HepG2 (cell line): ENCODE results near the gene TBCE. TPM values are rescaled to one million over a fixed set of nuclear protein-coding genes. Genes with fewer than 3 reads are reported as not detected.
A peak's percentile ranks its signal among the peaks of the same experiment; 100 is the strongest.

Experiments used
- ATRX ChIP-seq: sonication (generic); formaldehyde crosslinking; IDR thresholded peaks from 2 replicates; pipeline ENCODE4 v1.4.0; 2020; ENCODE audit warnings: missing genetic modification reagents, borderline replicate concordance
- ELF4 ChIP-seq: sonication (generic); formaldehyde crosslinking; IDR thresholded peaks from 2 replicates; pipeline ENCODE4 v1.5.0; 2020; ENCODE audit warnings: missing genetic modification reagents, mild to moderate bottlenecking, moderate library complexity, borderline replicate concordance
- MEIS2 ChIP-seq: sonication (generic); formaldehyde crosslinking; IDR thresholded peaks from 2 replicates; pipeline ENCODE4 v1.9.0; 2021; ENCODE audit warnings: mild to moderate bottlenecking, missing genetic modification reagents
- PHF20 ChIP-seq: sonication (generic); formaldehyde crosslinking; IDR thresholded peaks from 2 replicates; pipeline ENCODE4 v1.5.0; 2020; ENCODE audit warnings: mild to moderate bottlenecking, missing genetic modification reagents
- PLRG1 ChIP-seq: fragments of 450-650 bp; conservative IDR thresholded peaks from 2 replicates; pipeline ENCODE4 v1.6.1; 2016
- RAD51 ChIP-seq: fragments of 450-650 bp; IDR thresholded peaks from 2 replicates; pipeline ENCODE4 v1.6.1; 2016; ENCODE audit warnings: borderline replicate concordance
- SPEN ChIP-seq: sonication (generic); formaldehyde crosslinking; IDR thresholded peaks from 2 replicates; pipeline ENCODE4 v1.5.1; 2020; ENCODE audit warnings: low read depth, mild to moderate bottlenecking, missing genetic modification reagents
- SRSF4 ChIP-seq: fragments of 200-400 bp; formaldehyde crosslinking; IDR thresholded peaks from one replicate; pipeline ENCODE4 v1.6.1; 2018; ENCODE audit warnings: mild to moderate bottlenecking, low read depth, low read length, moderate library complexity; ENCODE audit not compliant: poor library complexity, severe bottlenecking
- TCF7 ChIP-seq: sonication (generic); IDR thresholded peaks from 2 replicates; pipeline ENCODE4 v1.6.1; 2016; ENCODE audit warnings: antibody characterized with exemption, low read depth
- THAP7 ChIP-seq: sonication (generic); formaldehyde crosslinking; IDR thresholded peaks from 2 replicates; pipeline ENCODE4 v1.8.1; 2023; ENCODE audit warnings: mild to moderate bottlenecking, missing genetic modification reagents
- ZBTB38 ChIP-seq: sonication (generic); formaldehyde crosslinking; IDR thresholded peaks from 2 replicates; pipeline ENCODE4 v1.5.1; 2020; ENCODE audit warnings: mild to moderate bottlenecking, missing genetic modification reagents
- ZNF10 ChIP-seq: sonication (generic); formaldehyde crosslinking; IDR thresholded peaks from 2 replicates; pipeline ENCODE4 v1.4.0; 2020; ENCODE audit warnings: mild to moderate bottlenecking, low read depth, missing genetic modification reagents, borderline replicate concordance
- ZNF484 ChIP-seq: sonication (generic); formaldehyde crosslinking; IDR thresholded peaks from 2 replicates; pipeline ENCODE4 v1.5.1; 2020; ENCODE audit warnings: mild to moderate bottlenecking, low read depth, missing genetic modification reagents, borderline replicate concordance
- ZNF503 ChIP-seq: sonication (generic); formaldehyde crosslinking; IDR thresholded peaks from 2 replicates; pipeline ENCODE4 v1.4.0; 2020; ENCODE audit warnings: missing genetic modification reagents
- ZNF639 ChIP-seq: conservative IDR thresholded peaks from 2 replicates; pipeline ENCODE4 v1.6.1; 2018; ENCODE audit warnings: missing genetic modification reagents
- ZNF782 ChIP-seq: sonication (generic); formaldehyde crosslinking; IDR thresholded peaks from 2 replicates; pipeline ENCODE4 v1.4.0; 2020; ENCODE audit warnings: missing genetic modification reagents, mild to moderate bottlenecking, borderline replicate concordance
- polyA plus RNA-seq, 8 experiments: library from polyadenylated mRNA; depleted of rRNA in 3 of 8; stranded (reverse) in 7 of 8; unstranded in 1 of 8; fragments of >200 nt; fragmentation: Illumina TruSeq in 4 of 8; extraction: Trizol in 4 of 8; gene quantifications; 2 replicates each; pipeline versions ENCODE4 v1.2.1 to v1.2.3, GENCODE V29; 2011 to 2016; ENCODE audit warnings: low read depth in 4 of 8, missing spikeins in 1 of 8, mixed read lengths in 1 of 8; ENCODE audit not compliant: insufficient read depth in 1 of 8
- total RNA-seq, 5 experiments: library from RNA; depleted of rRNA; stranded (reverse); fragments of >200 nt; fragmentation: Illumina TruSeq; extraction: Trizol; gene quantifications; 2 replicates each; pipeline ENCODE4 v1.2.3, GENCODE V29; 2016; ENCODE audit warnings: low read depth in 1 of 5
- TF ChIP-seq, protein P1 (sequence below): sonication (generic); formaldehyde crosslinking; IDR thresholded peaks from 2 replicates; pipeline ENCODE4 v1.8.0; 2022; ENCODE audit warnings: missing genetic modification reagents, mild to moderate bottlenecking, inconsistent platforms, borderline replicate concordance
- TF ChIP-seq, protein P2 (sequence below), 2 experiments: sonication (generic) in 1 of 2; formaldehyde crosslinking in 1 of 2; IDR thresholded peaks; 2 replicates each; pipeline versions ENCODE4 v1.5.1 to v1.6.1; 2011 to 2020; ENCODE audit warnings: borderline replicate concordance in 1 of 2, low read depth in 1 of 2, low read length in 1 of 2, mild to moderate bottlenecking in 1 of 2, missing genetic modification reagents in 1 of 2, moderate library complexity in 1 of 2
- TF ChIP-seq, protein P3 (sequence below): sonication (generic); formaldehyde crosslinking; IDR thresholded peaks from 2 replicates; pipeline ENCODE4 v1.8.0; 2022; ENCODE audit warnings: mild to moderate bottlenecking, missing genetic modification reagents, moderate library complexity

TBCE gene
- total and polyA plus RNA-seq, 2 of the 13 experiments (the other 11 are each of a cell fraction or from before 2014, with no cell fraction given): 25.6 to 31.1 TPM

DNA sequence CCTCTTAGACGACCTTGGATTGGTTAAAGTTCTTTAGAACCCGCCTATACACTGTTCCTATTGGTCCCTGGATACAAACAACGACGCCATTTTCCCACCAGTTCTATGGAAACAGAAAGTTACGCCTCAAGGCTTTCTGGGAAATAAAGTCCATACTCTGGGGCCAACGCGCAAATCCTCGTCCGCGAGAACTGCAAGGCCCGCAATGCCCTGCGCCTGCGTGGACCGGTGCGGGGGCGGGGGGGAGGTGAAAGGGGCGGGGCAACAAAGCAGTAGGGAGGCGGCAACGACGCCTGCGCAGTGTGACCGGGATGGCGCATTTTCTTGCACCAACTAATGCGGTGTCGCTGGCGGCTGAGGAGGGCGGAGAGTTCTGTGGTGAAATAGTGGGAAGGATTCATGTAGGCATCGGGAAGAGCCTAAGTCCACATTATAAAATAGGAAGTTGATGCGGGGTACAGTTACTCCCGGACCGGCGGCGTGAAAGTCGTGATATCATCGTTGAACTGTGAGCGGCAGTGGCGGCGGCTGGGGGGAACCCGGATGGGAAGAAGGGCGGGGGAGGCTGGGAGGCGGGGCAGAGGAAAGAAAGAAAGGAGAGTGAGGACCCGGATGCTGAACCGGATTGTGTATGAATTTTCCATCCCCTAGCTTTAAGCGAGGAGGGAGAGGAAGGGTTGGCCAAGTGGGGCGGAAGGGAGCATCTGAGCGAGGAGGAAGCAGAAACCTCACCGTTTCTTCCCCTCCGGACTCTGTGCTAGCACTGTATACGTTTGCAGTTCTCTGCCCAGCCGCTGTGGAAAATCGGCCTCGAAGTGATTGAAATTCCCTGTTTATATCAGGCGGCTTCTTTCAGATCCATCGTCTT, 38.7 kb upstream of the TBCE start, which contains the start of gene GGPS1 (continued):
- TF ChIP-seq PLRG1 (no peak), MEIS2 (CRISPR knock-in tag) (no peak), ATRX (CRISPR knock-in tag) (no peak), ZNF484 (no peak), THAP7 (no peak), ZNF639 (no peak), ZNF782 (CRISPR knock-in tag) (no peak), ZBTB38 (CRISPR knock-in tag) (no peak), ELF4 (CRISPR knock-in tag) (no peak; the same call in 1 of the 2 replicates), RAD51 (no peak), TCF7 (no peak), ZNF10 (no peak), ZNF503 (CRISPR knock-in tag) (peak; percentile 59; the same call in 1 of the 2 replicates), SRSF4 (no peak), SPEN (CRISPR knock-in tag) (peak; percentile 64), PHF20 (CRISPR knock-in tag) (peak; percentile 75)
- TF ChIP-seq, protein P1, sequence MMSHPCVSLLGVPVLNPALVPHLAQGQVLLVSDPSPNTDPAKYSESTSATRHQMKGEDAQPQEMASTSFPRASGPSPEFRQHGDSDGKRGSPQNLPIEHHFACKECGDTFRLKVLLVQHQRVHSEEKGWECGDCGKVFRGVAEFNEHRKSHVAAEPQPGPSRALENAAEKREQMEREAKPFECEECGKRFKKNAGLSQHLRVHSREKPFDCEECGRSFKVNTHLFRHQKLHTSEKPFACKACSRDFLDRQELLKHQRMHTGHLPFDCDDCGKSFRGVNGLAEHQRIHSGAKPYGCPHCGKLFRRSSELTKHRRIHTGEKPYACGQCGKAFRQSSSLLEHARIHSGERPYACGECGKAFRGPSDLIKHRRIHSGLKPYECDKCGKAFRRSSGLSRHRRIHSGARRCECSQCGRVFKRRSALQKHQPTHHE (CRISPR knock-in tag): no peak
- TF ChIP-seq, protein P2, sequence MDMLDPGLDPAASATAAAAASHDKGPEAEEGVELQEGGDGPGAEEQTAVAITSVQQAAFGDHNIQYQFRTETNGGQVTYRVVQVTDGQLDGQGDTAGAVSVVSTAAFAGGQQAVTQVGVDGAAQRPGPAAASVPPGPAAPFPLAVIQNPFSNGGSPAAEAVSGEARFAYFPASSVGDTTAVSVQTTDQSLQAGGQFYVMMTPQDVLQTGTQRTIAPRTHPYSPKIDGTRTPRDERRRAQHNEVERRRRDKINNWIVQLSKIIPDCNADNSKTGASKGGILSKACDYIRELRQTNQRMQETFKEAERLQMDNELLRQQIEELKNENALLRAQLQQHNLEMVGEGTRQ (IDR thresholded peaks at IDR 0.05; ENCODE audit: low read depth, low read length): no peak
- TF ChIP-seq, protein P2 (CRISPR knock-in tag; IDR thresholded peaks at IDR 0.05; ENCODE audit: borderline replicate concordance): no peak
- TF ChIP-seq, protein P3, sequence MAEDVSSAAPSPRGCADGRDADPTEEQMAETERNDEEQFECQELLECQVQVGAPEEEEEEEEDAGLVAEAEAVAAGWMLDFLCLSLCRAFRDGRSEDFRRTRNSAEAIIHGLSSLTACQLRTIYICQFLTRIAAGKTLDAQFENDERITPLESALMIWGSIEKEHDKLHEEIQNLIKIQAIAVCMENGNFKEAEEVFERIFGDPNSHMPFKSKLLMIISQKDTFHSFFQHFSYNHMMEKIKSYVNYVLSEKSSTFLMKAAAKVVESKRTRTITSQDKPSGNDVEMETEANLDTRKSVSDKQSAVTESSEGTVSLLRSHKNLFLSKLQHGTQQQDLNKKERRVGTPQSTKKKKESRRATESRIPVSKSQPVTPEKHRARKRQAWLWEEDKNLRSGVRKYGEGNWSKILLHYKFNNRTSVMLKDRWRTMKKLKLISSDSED (CRISPR knock-in tag): no peak
